HG03521 (cell line): ENCODE measurements around the gene NMD3.
"Not testable (repeated sequence)": the region's sequence is repeated elsewhere in the genome, so short reads cannot be mapped to it uniquely, and the experiment has no call there.

Experiments
- ATAC-seq: cut with Tn5 transposase; IDR thresholded peaks from one replicate; pipeline ENCODE4 v1.9.1; 2021; ENCODE audit warnings: mild to moderate bottlenecking, moderate library complexity; ENCODE audit not compliant: unreplicated experiment

The NMD3 gene

DNA sequence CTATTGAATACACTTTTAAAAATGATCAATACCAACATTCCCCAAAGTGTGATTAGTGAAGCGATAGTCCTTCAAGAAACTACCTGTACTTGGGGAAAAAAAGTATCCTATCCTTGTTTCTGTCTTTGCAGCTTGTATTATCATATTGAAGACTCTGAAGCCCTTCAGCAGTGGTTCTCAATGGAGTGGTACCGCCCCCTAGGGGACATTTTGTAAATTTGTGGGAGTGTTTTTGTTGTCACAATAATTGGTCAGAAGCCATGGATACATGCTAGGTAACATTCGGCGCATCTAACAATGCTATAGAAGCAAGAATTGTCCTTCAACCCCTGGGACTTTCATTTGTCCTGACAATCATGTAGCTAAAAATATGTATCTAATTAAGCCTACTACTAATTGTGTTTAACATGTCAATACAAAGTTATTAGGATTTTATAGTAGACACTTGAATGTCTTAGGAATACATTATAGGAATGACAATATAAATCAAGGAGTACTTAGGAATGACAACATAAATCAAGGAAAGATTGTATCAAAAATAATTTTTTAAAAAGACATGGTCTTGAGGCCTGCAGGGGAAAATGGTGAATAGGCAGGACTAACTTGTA lies 53.7 kb downstream of the NMD3 start:
- peak; percentile 92 for ATAC-seq

DNA sequence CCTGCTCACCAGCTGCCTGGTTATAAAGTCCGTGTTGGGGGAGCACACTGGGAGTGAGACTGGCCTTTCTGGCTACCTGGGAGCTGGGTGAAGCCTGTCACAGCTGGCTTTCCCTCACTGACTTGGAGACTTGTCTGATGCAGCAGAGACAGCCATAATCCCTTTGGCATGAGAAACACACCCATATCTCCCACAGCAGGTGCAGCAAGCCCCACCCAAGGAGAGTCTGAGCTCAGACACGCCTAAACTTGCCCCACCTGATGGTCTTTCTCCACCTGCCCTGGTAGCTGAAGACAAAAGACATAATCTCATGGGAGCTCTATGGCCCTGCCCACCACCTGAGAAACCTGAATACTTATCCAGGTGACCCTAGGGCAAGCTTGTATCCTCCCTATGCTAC lies 54.8 kb downstream of the NMD3 start:
- ATAC-seq: no peak

DNA sequence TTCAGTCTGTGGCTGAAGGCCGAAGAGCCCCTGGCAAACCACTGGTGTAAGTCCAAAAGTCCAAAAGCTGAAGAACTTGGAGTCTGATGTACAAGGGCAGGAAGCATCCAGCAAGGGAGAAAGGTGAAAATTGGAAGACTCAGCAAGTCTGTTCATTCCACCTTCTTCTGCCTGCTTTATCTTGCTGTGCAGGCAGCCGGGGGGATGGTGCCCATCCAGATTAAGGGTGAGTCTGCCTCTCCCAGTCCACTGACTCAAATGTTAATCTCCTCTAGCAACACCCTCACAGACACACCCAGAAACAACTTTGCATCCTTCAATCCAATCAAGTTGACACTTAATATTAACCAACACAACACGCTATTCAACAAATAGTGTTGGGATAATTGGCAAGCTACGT lies 61.3 kb downstream of the NMD3 start:
- ATAC-seq: not testable (repeated sequence)

DNA sequence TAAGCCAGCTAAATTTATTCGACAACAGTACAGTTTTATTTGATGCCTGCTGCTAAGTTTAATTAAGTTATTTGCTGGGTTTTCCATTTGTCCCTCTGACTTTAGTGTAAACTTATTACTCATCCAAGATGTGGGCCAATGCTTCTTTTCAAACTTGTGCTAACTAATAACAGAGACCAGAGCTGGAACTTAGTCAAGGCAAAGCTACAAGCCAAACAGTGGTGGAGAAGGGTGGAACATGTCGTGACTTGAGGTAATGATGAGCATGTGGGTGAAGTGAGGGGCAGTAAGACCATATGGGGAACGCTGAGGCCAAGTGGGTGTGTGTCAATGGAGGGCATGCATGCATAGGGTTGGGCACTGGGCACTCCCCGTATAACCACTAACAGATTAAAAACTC lies 63.9 kb downstream of the NMD3 start:
- no peak for ATAC-seq

DNA sequence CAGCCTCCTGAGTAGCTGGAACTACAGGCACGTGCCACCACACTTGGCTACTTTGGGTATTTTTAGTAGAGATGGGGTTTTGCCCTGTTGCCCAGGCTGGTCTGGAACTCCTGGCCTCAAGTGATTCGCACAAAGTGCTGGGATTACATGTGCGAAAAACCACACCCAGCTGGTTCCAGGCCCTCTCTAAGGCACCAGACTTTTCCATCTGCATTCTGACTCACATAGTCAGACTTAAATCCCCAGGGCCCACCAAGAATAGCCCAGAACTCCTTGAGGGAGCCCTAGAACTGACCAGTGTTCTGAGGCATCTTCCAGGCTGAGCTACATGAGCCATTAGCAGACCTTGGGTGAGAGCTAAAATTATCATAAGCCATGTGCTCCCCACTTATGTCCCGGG lies 68.1 kb downstream of the NMD3 start:
- no peak for ATAC-seq

DNA sequence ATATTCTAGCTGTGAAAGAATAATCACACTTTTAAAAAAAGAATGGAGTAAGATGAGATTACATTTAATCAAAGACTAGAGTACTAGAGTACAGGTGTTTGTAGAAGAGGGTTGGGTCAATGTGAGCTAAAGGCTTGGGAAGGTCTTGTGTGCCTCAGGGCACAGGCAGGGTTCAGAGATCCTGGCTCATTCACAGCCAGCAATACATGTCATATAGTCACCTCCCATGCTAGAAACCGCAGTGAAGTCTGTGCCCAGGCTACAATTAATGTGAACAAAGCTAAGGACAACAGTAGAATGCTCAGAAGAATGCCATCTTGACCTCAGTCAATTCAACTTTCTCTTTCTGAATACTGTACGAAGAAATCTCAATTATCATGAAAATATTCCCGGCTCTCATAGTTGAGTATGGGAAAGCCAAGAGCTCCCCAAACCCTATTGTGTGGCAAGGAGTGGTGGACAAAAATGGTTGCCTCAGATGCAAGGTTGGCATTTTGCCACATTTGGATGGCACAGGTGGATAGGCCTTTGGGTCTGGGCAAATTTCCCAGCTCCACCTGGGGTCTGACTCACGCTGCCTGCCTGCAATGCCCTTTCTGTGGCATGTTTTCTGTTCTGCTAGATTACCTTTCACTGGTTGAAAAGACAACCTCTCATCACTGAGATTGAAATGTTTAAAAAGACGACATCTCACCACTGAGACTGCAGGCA lies 70.2 kb downstream of the NMD3 start:
- no peak for ATAC-seq

DNA sequence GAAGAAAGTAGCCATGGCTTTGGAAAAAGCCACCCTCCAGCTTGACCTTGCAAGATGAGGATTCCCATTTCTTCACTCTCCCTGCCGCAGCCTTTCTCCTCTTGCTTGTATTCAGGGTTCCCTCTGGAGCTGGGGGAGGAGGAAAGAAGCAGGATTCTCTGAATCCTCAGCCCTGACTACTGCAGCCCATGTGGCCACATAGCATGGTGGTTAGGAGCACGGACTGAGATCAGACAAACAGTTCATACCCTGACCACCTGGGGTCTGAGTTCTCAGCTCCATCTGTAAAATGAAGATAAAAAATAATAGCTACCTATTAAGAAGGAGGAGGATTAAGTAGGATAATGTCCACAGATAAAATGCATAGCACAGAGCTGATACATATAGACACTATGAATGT lies 72.3 kb downstream of the NMD3 start:
- no peak for ATAC-seq

DNA sequence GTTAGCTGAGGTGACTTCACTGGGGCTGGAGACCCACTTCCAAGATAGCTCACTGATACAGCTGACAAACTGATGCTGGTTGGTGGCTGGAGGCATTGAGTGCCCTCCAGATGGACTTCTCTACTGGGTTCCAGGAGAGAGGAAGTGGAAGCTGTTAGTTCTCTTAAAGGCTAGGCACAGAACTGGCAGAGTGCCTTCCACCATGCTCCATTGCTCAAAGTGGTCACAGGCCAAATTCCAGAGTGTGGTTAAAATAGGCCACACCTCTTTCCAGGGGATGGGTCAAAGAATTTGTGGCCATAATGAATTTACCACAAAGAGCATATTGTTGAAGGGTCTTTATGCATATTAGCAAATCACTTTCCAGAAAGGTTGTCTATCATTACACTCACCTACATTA lies 74.2 kb downstream of the NMD3 start:
- ATAC-seq: no peak

DNA sequence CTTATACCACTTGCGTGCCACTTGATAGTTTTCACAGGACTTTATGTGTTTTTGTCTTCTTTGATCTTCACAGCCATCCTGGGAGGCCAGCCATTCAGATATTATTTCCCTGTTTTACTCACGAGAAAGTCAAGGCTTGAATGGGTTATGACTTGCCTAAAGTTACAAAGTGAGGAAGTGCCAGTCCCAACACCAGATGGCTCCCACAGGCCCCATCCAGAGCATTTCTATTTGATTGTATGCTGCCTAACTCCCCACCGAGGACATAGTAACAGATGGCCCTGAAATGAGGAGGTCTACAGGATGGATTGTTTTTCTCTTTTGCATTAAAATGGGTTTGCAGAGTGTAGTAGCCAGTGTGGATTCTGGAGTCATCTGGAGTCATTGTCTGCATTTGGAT lies 75.7 kb downstream of the NMD3 start:
- ATAC-seq: no peak
